ENCODE measurements around the gene RARB.

RARB gene

DNA sequence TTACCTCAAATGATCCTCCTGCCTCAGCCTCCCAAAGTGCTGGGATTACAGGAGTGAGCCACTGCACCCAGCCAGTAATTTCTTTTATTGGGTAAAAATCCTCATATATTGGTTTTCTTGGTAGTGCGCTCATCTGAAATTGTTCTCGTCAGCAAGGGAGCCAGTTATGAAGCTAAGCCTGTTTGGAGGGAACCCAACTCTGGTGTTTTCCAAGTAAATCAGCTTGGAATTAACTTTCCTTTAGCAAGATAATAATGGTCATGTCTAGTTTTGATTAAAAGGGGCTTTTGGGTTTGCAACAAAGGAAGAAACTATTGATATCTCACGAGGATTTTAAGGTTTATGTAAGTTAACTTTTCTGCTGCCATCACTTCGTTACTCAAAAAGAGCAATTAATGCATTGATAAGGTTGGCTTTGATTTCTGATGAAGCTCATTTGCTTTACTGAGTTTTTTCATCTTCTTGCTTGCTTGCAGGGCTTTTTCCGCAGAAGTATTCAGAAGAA is 72.7 kb downstream of the RARB start:
- TF ChIP-seq, protein P1, sequence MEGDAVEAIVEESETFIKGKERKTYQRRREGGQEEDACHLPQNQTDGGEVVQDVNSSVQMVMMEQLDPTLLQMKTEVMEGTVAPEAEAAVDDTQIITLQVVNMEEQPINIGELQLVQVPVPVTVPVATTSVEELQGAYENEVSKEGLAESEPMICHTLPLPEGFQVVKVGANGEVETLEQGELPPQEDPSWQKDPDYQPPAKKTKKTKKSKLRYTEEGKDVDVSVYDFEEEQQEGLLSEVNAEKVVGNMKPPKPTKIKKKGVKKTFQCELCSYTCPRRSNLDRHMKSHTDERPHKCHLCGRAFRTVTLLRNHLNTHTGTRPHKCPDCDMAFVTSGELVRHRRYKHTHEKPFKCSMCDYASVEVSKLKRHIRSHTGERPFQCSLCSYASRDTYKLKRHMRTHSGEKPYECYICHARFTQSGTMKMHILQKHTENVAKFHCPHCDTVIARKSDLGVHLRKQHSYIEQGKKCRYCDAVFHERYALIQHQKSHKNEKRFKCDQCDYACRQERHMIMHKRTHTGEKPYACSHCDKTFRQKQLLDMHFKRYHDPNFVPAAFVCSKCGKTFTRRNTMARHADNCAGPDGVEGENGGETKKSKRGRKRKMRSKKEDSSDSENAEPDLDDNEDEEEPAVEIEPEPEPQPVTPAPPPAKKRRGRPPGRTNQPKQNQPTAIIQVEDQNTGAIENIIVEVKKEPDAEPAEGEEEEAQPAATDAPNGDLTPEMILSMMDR (conservative IDR thresholded peaks at IDR 0.05; ENCODE audit: low read depth, low read length), result no peak

GRCh38 chr3:25502233-25502632 is 74.2 kb downstream of the RARB start:
- TF ChIP-seq, protein P1 (conservative IDR thresholded peaks at IDR 0.05; ENCODE audit: low read depth, low read length), result no peak
- no peak for DNase-seq (ENCODE audit: low read depth)
- no peak overlapping the region for H3K4me3 ChIP-seq (ENCODE audit: low read length)

More for the DNA sequence above, 72.7 kb downstream of the RARB start:
- no peak overlapping the region for H3K4me3 ChIP-seq (ENCODE audit: low read length)
- DNase-seq (ENCODE audit: low read depth), result no peak

- H3K4me3 ChIP-seq (ENCODE audit: low read length), result peak overlapping the region; percentile 9
- TF ChIP-seq, protein P1 (conservative IDR thresholded peaks at IDR 0.05; ENCODE audit: low read depth, low read length), result no peak
- no peak for DNase-seq (ENCODE audit: low read depth)
These were observed 75.8 kb downstream of the RARB start for GRCh38 chr3:25503898-25504301.

DNA sequence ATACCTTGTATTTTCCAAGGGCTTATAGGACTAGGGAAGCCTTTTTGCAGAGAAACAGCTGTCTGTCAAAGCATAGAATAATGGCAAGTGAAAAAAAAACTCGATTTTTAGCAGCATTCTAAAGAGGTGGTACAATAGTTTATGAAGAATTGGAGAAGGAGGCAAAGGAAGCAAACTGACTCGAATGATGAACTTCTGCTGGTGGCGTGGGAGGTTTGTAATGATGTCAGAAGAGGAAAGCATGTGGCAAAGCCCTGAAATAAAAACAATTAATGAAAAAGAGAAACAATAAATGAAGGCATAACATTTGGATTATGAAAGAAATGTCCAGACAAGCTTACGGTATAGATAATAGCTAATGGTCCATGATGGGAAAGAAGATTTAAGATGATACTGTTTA is 77.5 kb downstream of the RARB start:
- TF ChIP-seq, protein P1 (conservative IDR thresholded peaks at IDR 0.05; ENCODE audit: low read depth, low read length), result no peak
- H3K4me3 ChIP-seq (ENCODE audit: low read length), result no peak overlapping the region
- DNase-seq (ENCODE audit: low read depth), result no peak

DNA sequence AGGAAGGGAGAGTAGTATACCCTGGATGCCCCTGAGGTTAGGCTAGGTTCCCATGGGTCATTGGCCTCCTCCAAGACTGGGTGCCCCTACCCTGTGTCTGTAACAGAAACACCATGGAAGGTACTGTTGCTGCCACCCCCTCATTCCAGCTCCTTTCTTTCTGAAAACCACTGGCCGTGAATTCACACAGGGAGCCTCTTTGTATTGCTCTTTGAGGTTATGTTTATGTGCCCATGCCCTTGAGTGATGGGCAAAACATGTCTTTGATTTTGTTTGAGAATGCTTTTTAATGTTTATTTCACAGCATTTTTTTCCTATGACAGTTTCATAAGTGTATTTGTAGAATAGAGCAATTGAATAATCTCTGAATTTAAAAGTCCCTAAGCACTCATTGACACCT is 79.7 kb downstream of the RARB start:
- H3K4me3 ChIP-seq (ENCODE audit: low read length), result no peak overlapping the region
- TF ChIP-seq, protein P1 (conservative IDR thresholded peaks at IDR 0.05; ENCODE audit: low read depth, low read length), result no peak
- no peak for DNase-seq (ENCODE audit: low read depth)

DNA sequence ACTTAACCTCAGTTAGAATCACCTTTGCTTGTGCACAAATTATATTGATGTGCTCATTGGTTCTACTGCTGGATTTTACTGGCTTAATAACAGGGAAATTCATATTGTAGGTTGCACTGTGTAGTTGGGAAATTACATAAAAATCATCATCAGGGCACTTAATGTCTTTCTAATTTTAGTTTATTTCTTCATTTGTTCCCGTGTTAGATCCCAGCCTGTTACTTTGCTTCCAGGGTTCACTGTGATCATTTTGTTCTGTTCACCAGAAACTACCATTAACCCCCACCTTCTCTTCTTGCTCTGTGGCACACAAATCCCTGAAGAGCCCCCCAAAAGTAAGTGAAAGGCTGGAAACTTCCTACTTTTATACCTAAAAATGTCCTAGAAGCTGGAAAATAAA is 80.4 kb downstream of the RARB start:
- H3K4me3 ChIP-seq (ENCODE audit: low read length), result no peak overlapping the region
- TF ChIP-seq, protein P1 (conservative IDR thresholded peaks at IDR 0.05; ENCODE audit: low read depth, low read length), result no peak
- DNase-seq (ENCODE audit: low read depth), result no peak

DNA sequence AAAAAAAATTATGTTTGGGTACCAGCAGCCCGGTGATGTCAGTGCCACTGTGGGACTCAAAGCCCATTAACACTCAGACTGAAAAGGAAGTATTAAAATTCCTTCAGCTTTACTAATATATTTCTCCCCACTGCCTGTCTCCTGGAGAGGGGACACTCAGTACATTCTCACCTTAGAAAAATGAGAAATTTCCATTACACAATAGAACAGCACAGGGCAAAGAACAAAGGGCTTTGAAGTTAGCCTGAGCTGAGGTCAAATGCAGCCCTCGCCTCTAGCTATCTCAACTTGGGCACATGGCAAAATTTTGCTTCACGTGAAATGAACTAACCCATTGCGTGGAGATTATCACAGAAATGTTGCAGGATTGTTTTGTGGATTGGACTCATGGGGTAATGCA is 80.8 kb downstream of the RARB start:
- DNase-seq (ENCODE audit: low read depth), result peak; percentile 90
- no peak overlapping the region for H3K4me3 ChIP-seq (ENCODE audit: low read length)
- TF ChIP-seq, protein P1 (conservative IDR thresholded peaks at IDR 0.05; ENCODE audit: low read depth, low read length), result no peak
